Measurements from ENCODE around the gene BET1. TPM values are rescaled to one million over a fixed set of nuclear protein-coding genes. Genes with fewer than 3 reads are reported as not detected.

Gene BET1
- polyA plus RNA-seq, 1 of the 3 experiments (the other 2 are of a cell fraction) = 20.1 TPM

DNA sequence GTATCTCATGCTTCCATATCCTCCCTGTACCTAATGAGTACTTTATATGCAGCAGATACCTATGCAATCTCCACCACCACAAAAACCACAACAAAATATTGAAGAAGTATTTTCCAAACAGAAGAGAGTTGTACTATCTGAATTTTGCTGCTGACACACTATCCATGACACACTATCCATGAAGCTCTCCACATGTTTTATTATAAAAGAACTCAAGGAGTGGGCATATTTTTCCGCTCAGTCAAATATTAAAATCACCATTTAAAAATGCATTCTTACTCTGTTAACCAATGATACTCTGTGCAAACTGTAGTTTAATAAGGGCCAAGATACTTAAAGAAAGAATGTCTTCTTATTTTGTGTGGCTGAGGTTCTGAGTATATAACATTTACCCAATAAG, 2.8 kb downstream of the BET1 start:
- WGBS (ENCODE audit: low lambda C conversion rate) = 94% methylated on average over 1 of the region's 1 CpG
- ChIA-PET POLR2A (no interaction called here), CTCF (no interaction called here)
- H3K9me3 ChIP-seq = no peaks in the 10 kb centered on the region
- H3K4me1 ChIP-seq (ENCODE audit: control insufficient read depth in 1 of 2, insufficient read depth in 2 of 2, low read depth in 1 of 2, low read length in 1 of 2) = peaks cover 6 to 13% of the 10 kb centered on the region in 2 experiments; a peak in 2 of 4 replicates
- no peaks in the 10 kb centered on the region for H3K27me3 ChIP-seq (ENCODE audit: insufficient read depth)
- TF ChIP-seq GABPA (IDR thresholded peaks at IDR 0.05; ENCODE audit: low read depth) (no peak), NFIC (IDR thresholded peaks at IDR 0.05; ENCODE audit: borderline replicate concordance) (no peak), MEF2A (IDR thresholded peaks at IDR 0.05; ENCODE audit: borderline replicate concordance, low read depth) (no peak)
- no peaks in the 10 kb centered on the region; the same call in 1 of the 2 replicates for H3K9me2 ChIP-seq
- peaks cover 61% of the 10 kb centered on the region for H3K79me2 ChIP-seq (ENCODE audit: insufficient read depth)
- peaks cover 9% of the 10 kb centered on the region for H3F3A ChIP-seq (replicated peaks; ENCODE audit: insufficient read depth)
- no peak overlapping the region for H3K4me2 ChIP-seq
- peaks cover 16 to 29% of the 10 kb centered on the region in 2 experiments for H3K36me3 ChIP-seq (replicated peaks in 1 of 2; ENCODE audit: control insufficient read depth in 1 of 2, insufficient read depth in 2 of 2, low read length in 1 of 2)
- H4K20me1 ChIP-seq (ENCODE audit: insufficient read depth) = no peaks in the 10 kb centered on the region
- no peak overlapping the region for H3K27ac ChIP-seq (ENCODE audit: low read depth in 2 of 2, low read length in 1 of 2)
- H3K9ac ChIP-seq = no peak overlapping the region
- DNase-seq = no peak
- H2AFZ ChIP-seq (ENCODE audit: low read depth) = no peak overlapping the region
- no peak overlapping the region for H3K4me3 ChIP-seq (ENCODE audit: low read depth in 2 of 2, low read length in 1 of 2)

- Histone ChIP-seq H3K4me2 (no peak overlapping the region), H4K20me1 (ENCODE audit: insufficient read depth) (no peaks in the 10 kb centered on the region), H3K9ac (no peak overlapping the region), H3K27me3 (ENCODE audit: insufficient read depth) (no peaks in the 10 kb centered on the region), H3K9me2 (no peaks in the 10 kb centered on the region; the same call in 1 of the 2 replicates), H2AFZ (ENCODE audit: low read depth) (no peak overlapping the region), H3F3A (replicated peaks; ENCODE audit: insufficient read depth) (peaks cover 9% of the 10 kb centered on the region), H3K9me3 (no peaks in the 10 kb centered on the region), H3K4me1 (ENCODE audit: control insufficient read depth in 1 of 2, insufficient read depth in 2 of 2, low read depth in 1 of 2, low read length in 1 of 2) (peaks cover 3 to 5% of the 10 kb centered on the region in 2 experiments; a peak in 2 of 4 replicates), H3K36me3 (replicated peaks in 1 of 2; ENCODE audit: control insufficient read depth in 1 of 2, insufficient read depth in 2 of 2, low read length in 1 of 2) (peaks cover 47 to 60% of the 10 kb centered on the region in 2 experiments), H3K4me3 (ENCODE audit: low read depth in 2 of 2, low read length in 1 of 2) (no peak overlapping the region), H3K27ac (ENCODE audit: low read depth in 2 of 2, low read length in 1 of 2) (no peak overlapping the region), H3K79me2 (ENCODE audit: insufficient read depth) (peaks cover 49% of the 10 kb centered on the region)
- 91% methylated on average over 3 of the region's 3 CpGs for WGBS (ENCODE audit: low lambda C conversion rate)
- no peak for DNase-seq
- POLR2A ChIA-PET = no interaction called here
- CTCF ChIA-PET = no interaction called here
- no peak for TF ChIP-seq NRF1 (IDR thresholded peaks at IDR 0.05; ENCODE audit: low read depth, low read length)
- no peak for TF ChIP-seq RXRA (IDR thresholded peaks at IDR 0.05; ENCODE audit: borderline replicate concordance, low read depth)
- TF ChIP-seq SMC3 (IDR thresholded peaks at IDR 0.05; ENCODE audit: low read depth, low read length) = no peak
These were observed 6.3 kb downstream of the BET1 start for GRCh38 chr7:93997868-93998267.

DNA sequence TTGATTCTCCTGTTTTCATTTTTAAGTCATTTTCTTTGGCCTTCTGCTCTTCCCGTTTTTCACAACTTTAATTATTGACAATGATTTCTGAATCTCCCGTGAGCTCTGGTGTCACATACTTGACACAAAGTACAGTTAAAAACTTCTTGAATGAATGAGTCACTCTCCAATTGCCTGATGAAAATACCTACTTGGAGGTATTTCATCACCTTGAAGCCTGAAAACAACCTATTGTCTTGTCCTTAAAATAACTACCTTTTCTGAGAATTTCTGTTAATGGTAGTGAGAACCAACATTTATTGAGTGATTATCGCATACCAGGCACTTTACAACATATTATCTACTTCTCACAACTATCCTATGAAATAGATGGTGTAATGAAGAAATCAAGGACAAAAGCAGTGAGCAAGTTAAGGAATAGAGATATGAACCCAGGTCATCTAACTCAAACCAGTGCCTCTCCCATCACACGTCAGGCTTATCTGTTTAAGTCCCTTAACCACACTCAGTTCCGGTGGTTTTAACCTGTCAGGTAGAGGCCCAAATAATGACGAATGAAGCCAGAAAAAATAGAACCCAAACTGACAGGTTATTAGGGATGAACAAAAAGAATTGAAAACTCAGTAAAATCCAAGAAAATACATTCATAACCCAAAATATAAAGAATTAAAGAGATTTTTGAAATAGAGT, 11.6 kb downstream of the BET1 start:
- no peak overlapping the region for H3K27ac ChIP-seq (ENCODE audit: low read depth in 2 of 2, low read length in 1 of 2)
- peaks cover 5% of the 10 kb centered on the region for H3F3A ChIP-seq (replicated peaks; ENCODE audit: insufficient read depth)
- TF ChIP-seq, protein P1, sequence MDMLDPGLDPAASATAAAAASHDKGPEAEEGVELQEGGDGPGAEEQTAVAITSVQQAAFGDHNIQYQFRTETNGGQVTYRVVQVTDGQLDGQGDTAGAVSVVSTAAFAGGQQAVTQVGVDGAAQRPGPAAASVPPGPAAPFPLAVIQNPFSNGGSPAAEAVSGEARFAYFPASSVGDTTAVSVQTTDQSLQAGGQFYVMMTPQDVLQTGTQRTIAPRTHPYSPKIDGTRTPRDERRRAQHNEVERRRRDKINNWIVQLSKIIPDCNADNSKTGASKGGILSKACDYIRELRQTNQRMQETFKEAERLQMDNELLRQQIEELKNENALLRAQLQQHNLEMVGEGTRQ (IDR thresholded peaks at IDR 0.05; ENCODE audit: borderline replicate concordance, low read depth, low read length) = no peak
- TF ChIP-seq RAD21 (IDR thresholded peaks at IDR 0.05; ENCODE audit: low read length) = no peak
- TF ChIP-seq FOSL2 (IDR thresholded peaks at IDR 0.05; ENCODE audit: borderline replicate concordance, low read depth) = no peak
- no peak for TF ChIP-seq RFX5 (IDR thresholded peaks at IDR 0.05; ENCODE audit: low read length)
- TF ChIP-seq NRF1 (IDR thresholded peaks at IDR 0.05; ENCODE audit: low read depth, low read length) = no peak
- no peak for TF ChIP-seq TAF1 (IDR thresholded peaks at IDR 0.05; ENCODE audit: borderline replicate concordance, low read depth, low read length)
- no peak for TF ChIP-seq CTCF (IDR thresholded peaks at IDR 0.05)
- TF ChIP-seq TEAD4 (IDR thresholded peaks at IDR 0.05; ENCODE audit: borderline replicate concordance, insufficient read depth) = no peak
- TF ChIP-seq RCOR1 (IDR thresholded peaks at IDR 0.05; ENCODE audit: low read length) = no peak
- H3K79me2 ChIP-seq (ENCODE audit: insufficient read depth) = 0 out of 2 replicates have a peak, but pooled peaks cover 3% of the 10 kb centered on the region
- CTCF ChIA-PET = interaction anchor here (0.6 to 0.8 kb wide), 2 partner anchors 10 to 445 kb away, joined by 3 to 4 read pairs; no protein-coding TSS in a partner anchor
- no peaks in the 10 kb centered on the region for H3K9me2 ChIP-seq
- no peaks in the 10 kb centered on the region; a peak in 1 of 4 replicates for H3K4me1 ChIP-seq (ENCODE audit: control insufficient read depth in 1 of 2, insufficient read depth in 2 of 2, low read depth in 1 of 2, low read length in 1 of 2)
- H3K36me3 ChIP-seq (replicated peaks in 1 of 2; ENCODE audit: control insufficient read depth in 1 of 2, insufficient read depth in 2 of 2, low read length in 1 of 2) = peaks cover 54 to 69% of the 10 kb centered on the region in 2 experiments
- no peak overlapping the region for H3K4me2 ChIP-seq
- DNase-seq = no peak
- H4K20me1 ChIP-seq (ENCODE audit: insufficient read depth) = no peaks in the 10 kb centered on the region
- POLR2A ChIA-PET = no interaction called here
- no peaks in the 10 kb centered on the region for H3K9me3 ChIP-seq
- no peak overlapping the region for H3K9ac ChIP-seq
- WGBS (ENCODE audit: low lambda C conversion rate) = 97% methylated on average over 6 of the region's 6 CpGs
- H2AFZ ChIP-seq (ENCODE audit: low read depth) = no peak overlapping the region
- no peaks in the 10 kb centered on the region for H3K27me3 ChIP-seq (ENCODE audit: insufficient read depth)
- no peak overlapping the region for H3K4me3 ChIP-seq (ENCODE audit: low read depth in 2 of 2, low read length in 1 of 2)
